ENCODE results near the gene STAB1. TPM values are rescaled to one million over a fixed set of nuclear protein-coding genes. Genes with fewer than 3 reads are reported as not detected.

STAB1 gene, protein sequence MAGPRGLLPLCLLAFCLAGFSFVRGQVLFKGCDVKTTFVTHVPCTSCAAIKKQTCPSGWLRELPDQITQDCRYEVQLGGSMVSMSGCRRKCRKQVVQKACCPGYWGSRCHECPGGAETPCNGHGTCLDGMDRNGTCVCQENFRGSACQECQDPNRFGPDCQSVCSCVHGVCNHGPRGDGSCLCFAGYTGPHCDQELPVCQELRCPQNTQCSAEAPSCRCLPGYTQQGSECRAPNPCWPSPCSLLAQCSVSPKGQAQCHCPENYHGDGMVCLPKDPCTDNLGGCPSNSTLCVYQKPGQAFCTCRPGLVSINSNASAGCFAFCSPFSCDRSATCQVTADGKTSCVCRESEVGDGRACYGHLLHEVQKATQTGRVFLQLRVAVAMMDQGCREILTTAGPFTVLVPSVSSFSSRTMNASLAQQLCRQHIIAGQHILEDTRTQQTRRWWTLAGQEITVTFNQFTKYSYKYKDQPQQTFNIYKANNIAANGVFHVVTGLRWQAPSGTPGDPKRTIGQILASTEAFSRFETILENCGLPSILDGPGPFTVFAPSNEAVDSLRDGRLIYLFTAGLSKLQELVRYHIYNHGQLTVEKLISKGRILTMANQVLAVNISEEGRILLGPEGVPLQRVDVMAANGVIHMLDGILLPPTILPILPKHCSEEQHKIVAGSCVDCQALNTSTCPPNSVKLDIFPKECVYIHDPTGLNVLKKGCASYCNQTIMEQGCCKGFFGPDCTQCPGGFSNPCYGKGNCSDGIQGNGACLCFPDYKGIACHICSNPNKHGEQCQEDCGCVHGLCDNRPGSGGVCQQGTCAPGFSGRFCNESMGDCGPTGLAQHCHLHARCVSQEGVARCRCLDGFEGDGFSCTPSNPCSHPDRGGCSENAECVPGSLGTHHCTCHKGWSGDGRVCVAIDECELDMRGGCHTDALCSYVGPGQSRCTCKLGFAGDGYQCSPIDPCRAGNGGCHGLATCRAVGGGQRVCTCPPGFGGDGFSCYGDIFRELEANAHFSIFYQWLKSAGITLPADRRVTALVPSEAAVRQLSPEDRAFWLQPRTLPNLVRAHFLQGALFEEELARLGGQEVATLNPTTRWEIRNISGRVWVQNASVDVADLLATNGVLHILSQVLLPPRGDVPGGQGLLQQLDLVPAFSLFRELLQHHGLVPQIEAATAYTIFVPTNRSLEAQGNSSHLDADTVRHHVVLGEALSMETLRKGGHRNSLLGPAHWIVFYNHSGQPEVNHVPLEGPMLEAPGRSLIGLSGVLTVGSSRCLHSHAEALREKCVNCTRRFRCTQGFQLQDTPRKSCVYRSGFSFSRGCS (N-terminal part only)
- 10 to 100 TPM in 2 of 4 donors, 1 to 10 TPM in 2; 5.3 to 21.1 (median 14.3) TPM for total RNA-seq

DNA sequence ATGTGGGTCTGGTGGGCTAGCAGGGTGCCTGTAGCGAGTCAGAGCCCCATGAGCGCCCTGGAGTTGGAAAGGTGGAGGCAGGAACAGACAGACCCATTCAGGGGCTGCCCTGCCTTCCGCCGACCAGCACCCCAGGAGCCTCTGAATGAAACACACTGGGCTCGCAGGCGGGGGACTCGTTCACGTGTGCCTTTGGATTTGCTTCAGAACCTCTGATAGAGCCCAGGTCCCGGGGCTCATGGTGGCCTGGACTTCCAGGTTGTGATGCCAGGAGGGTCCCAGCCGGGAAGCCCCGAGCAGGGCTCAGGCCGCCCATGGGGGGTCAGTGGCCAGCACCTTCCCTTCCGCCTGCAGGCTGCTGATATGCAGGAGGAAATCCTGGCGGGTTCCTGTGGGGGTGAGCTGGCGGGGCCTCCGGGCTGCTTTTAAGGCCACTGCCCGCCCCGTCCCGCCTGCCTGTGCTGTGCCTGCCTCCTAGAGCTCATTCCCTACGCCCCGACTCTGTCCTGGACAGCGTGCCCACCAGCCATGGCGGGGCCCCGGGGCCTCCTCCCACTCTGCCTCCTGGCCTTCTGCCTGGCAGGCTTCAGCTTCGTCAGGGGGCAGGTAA is at the start of gene STAB1:
Gene STAB1 (plus strand): TSS at position 453 of the 610 bp plus-strand sequence. CDS start 76 bp downstream, at position 529.
- WGBS: 53% methylated on average over 12 of the region's 25 CpGs
- Histone ChIP-seq H3K9me3 (no peaks in the 10 kb centered on the region), H3K4me3 (peak within 1 kb of the TSS; percentile 40), H3K4me1 (peaks cover 43% of the 10 kb centered on the region), H3K27me3 (no peaks in the 10 kb centered on the region), H3K27ac (peak within 1 kb of the TSS; percentile 80), H3K36me3 (peaks cover 35% of the 10 kb centered on the region)
- TF ChIP-seq POLR2A (IDR thresholded peaks at IDR 0.05) (no peak), CTCF (IDR thresholded peaks at IDR 0.05) (no peak), EP300 (IDR thresholded peaks at IDR 0.05) (no peak), POLR2AphosphoS5 (IDR thresholded peaks at IDR 0.05) (no peak)
- DNase-seq (ENCODE audit: low spot score in 2 of 2): no peak

DNA sequence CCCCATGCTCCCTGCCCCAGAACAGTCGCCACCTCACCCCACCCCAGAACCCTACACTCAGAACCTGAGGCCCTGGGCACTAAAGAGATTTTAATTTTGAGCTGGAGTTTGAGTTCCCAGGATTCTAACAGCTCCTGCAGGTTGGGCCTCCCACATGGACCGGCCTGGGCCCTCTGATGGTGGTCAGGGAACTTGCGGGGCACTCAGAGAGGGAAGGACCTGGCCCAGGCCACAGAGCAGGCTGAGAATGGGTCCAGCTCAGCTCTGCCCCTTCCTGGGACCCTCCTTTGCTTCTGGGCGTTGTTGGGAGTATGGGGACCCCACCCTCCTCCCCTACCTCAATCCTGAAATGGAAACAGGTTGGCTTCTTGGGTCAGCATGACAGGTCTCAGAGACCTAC is 49.1 kb upstream of the STAB1 start:
- H3K9me3 ChIP-seq: no peaks in the 10 kb centered on the region
- no peaks in the 10 kb centered on the region for H3K36me3 ChIP-seq
- TF ChIP-seq POLR2A (IDR thresholded peaks at IDR 0.05): no peak
- TF ChIP-seq POLR2AphosphoS5 (IDR thresholded peaks at IDR 0.05): no peak
- no peak for TF ChIP-seq EP300 (IDR thresholded peaks at IDR 0.05)
- no peak for TF ChIP-seq CTCF (IDR thresholded peaks at IDR 0.05)
- H3K4me1 ChIP-seq: peaks cover 28% of the 10 kb centered on the region
- no peak for DNase-seq (ENCODE audit: low spot score in 2 of 2)
- no peaks in the 10 kb centered on the region for H3K27me3 ChIP-seq
- no peak overlapping the region for H3K4me3 ChIP-seq
- H3K27ac ChIP-seq: no peak overlapping the region
- WGBS: 93% methylated on average over 3 of the region's 4 CpGs

- peaks cover 25% of the 10 kb centered on the region for H3K4me1 ChIP-seq
- DNase-seq (ENCODE audit: low spot score in 2 of 2): peak in 1 of 2 donors; percentile 78
- 26% methylated on average over 11 of the region's 13 CpGs for WGBS
These were observed 48.3 kb upstream of the STAB1 start for GRCh38 chr3:52446631-52447511.

More at GRCh38 chr3:52446631-52447511, 48.3 kb upstream of the STAB1 start:
- H3K9me3 ChIP-seq: no peaks in the 10 kb centered on the region
- no peak overlapping the region for H3K27ac ChIP-seq
- H3K36me3 ChIP-seq: no peaks in the 10 kb centered on the region
- peak; percentile 98 to 99 for TF ChIP-seq CTCF (IDR thresholded peaks at IDR 0.05)
- TF ChIP-seq EP300 (IDR thresholded peaks at IDR 0.05): no peak
- no peak overlapping the region for H3K4me3 ChIP-seq
- no peaks in the 10 kb centered on the region for H3K27me3 ChIP-seq
